ENCODE measurements around the gene SIN3B. TPM values are rescaled to one million over a fixed set of nuclear protein-coding genes. Genes with fewer than 3 reads are reported as not detected.

SIN3B gene
- total RNA-seq = 100 to 1,000 TPM in 3 of 5 experiments, 10 to 100 TPM in 2; 42.7 to 105 (median 102) TPM
- polyA plus RNA-seq = 1 to 10 TPM; 4.0 to 9.0 TPM
- 96.5 reads per million, percentile 84 among the genes with 10 or more reads in this experiment for total RNA-seq

- Mint-ChIP-seq H3K9me3 (peaks cover 0 to 3% (median 0%) of the 10 kb centered on the region in 11 donors), H3K27ac (peak within 1 kb of the TSS; percentile 56 to 95 (median 89)), H3K4me1 (peaks cover 16 to 54% (median 42%) of the 10 kb centered on the region in 7 donors), H3K36me3 (peaks cover 0 to 15% (median 12%) of the 10 kb centered on the region in 5 donors), H3K4me3 (peak within 1 kb of the TSS; percentile 77 to 90 (median 86)), H3K27me3 (peaks cover 11 to 27% (median 21%) of the 10 kb centered on the region in 5 donors)
- H3K27me3 ChIP-seq (ENCODE audit: control insufficient read depth in 2 of 2, insufficient read depth in 2 of 2, low read length in 2 of 2) = no peaks in the 10 kb centered on the region
- H3K4me3 ChIP-seq (ENCODE audit: low read length) = peak within 1 kb of the TSS; percentile 67
- H3K36me3 ChIP-seq (ENCODE audit: control insufficient read depth in 2 of 3, insufficient read depth in 3 of 3, low read length in 3 of 3) = peaks cover 0 to 35% (median 7%) of the 10 kb centered on the region in 3 experiments
- DNase-seq (peak; percentile 84 to 94 (median 89)), ATAC-seq (peak; percentile 97)
- peaks cover 8% of the 10 kb centered on the region in 2 donors for H3K4me1 ChIP-seq (ENCODE audit: control insufficient read depth in 2 of 2, insufficient read depth in 2 of 2, low read length in 2 of 2)
- intact Hi-C loops (cut with micrococcal nuclease) = loop anchor here in 1 of 2 donors (1.0 to 5.0 kb wide), 5 partner anchors 57 to 246 kb away; partner anchors contain the start of genes HAUS8, MED26 and MYO9B
- ChIA-PET POLR2A (interaction anchor here (0.7 to 1.1 kb wide), 2 partner anchors 296 to 566 kb away, joined by 3 read pairs; no protein-coding TSS in a partner anchor), CTCF (interaction anchor here (0.6 kb wide), 1 partner anchor 1018 kb away, joined by 3 read pairs; no protein-coding TSS in a partner anchor)
- H3K9me3 ChIP-seq (ENCODE audit: control insufficient read depth in 2 of 3, low read length in 3 of 3) = no peaks in the 10 kb centered on the region
- peak within 1 kb of the TSS; percentile 93 for H3K27ac ChIP-seq (ENCODE audit: low read depth, low read length)
Observed at GRCh38 chr19:16829010-16829821, at the start of gene SIN3B. Gene SIN3B (plus strand): TSS chr19:16829398. CDS start chr19:16829421, 23 bp downstream.

- ChIA-PET CTCF (interaction anchor here (1.6 kb wide), 1 partner anchor 273 kb away, joined by 7 read pairs; no protein-coding TSS in a partner anchor), POLR2A (interaction anchor here (0.6 kb wide), 1 partner anchor 92 kb away, joined by 3 read pairs; no protein-coding TSS in a partner anchor)
- no peak overlapping the region for H3K27ac ChIP-seq (ENCODE audit: low read depth, low read length)
- H3K9me3 ChIP-seq (ENCODE audit: control insufficient read depth in 2 of 3, low read length in 3 of 3) = no peaks in the 10 kb centered on the region
- H3K4me3 ChIP-seq (ENCODE audit: low read length) = no peak overlapping the region
- Mint-ChIP-seq H3K36me3 (no peaks in the 10 kb centered on the region), H3K4me1 (no peaks in the 10 kb centered on the region), H3K9me3 (peaks cover 0 to 2% (median 0%) of the 10 kb centered on the region in 11 donors), H3K4me3 (no peak overlapping the region), H3K27me3 (peaks cover 2 to 18% (median 6%) of the 10 kb centered on the region in 5 donors), H3K27ac (no peak overlapping the region)
- H3K36me3 ChIP-seq (ENCODE audit: control insufficient read depth in 2 of 3, insufficient read depth in 3 of 3, low read length in 3 of 3) = no peaks in the 10 kb centered on the region
- no peaks in the 10 kb centered on the region for H3K4me1 ChIP-seq (ENCODE audit: control insufficient read depth in 2 of 2, insufficient read depth in 2 of 2, low read length in 2 of 2)
- ATAC-seq = no peak
- no peak for DNase-seq
- intact Hi-C loops (cut with micrococcal nuclease) = loop anchor here (2.0 kb wide), 2 partner anchors 273 to 503 kb away; no protein-coding TSS in a partner anchor
- H3K27me3 ChIP-seq (ENCODE audit: control insufficient read depth in 2 of 2, insufficient read depth in 2 of 2, low read length in 2 of 2) = no peaks in the 10 kb centered on the region
Observed at GRCh38 chr19:16779539-16780163, 49.5 kb upstream of the SIN3B start.

GRCh38 chr19:16782719-16783118, 46.5 kb upstream of the SIN3B start:
- no peak overlapping the region for H3K4me3 ChIP-seq (ENCODE audit: low read length)
- Mint-ChIP-seq H3K4me1 (no peaks in the 10 kb centered on the region), H3K27ac (no peak overlapping the region), H3K27me3 (peaks cover 0 to 10% (median 2%) of the 10 kb centered on the region in 5 donors), H3K9me3 (peaks cover 0 to 4% (median 0%) of the 10 kb centered on the region in 11 donors), H3K36me3 (no peaks in the 10 kb centered on the region), H3K4me3 (no peak overlapping the region)
- ATAC-seq (no peak), DNase-seq (no peak)
- ChIA-PET POLR2A (no interaction called here), CTCF (interaction anchor here (0.8 kb wide), 1 partner anchor 11 kb away, joined by 3 read pairs; no protein-coding TSS in a partner anchor)
- no peaks in the 10 kb centered on the region for H3K36me3 ChIP-seq (ENCODE audit: control insufficient read depth in 2 of 3, insufficient read depth in 3 of 3, low read length in 3 of 3)
- no peak overlapping the region for H3K27ac ChIP-seq (ENCODE audit: low read depth, low read length)
- H3K4me1 ChIP-seq (ENCODE audit: control insufficient read depth in 2 of 2, insufficient read depth in 2 of 2, low read length in 2 of 2) = no peaks in the 10 kb centered on the region
- H3K27me3 ChIP-seq (ENCODE audit: control insufficient read depth in 2 of 2, insufficient read depth in 2 of 2, low read length in 2 of 2) = no peaks in the 10 kb centered on the region
- no peaks in the 10 kb centered on the region for H3K9me3 ChIP-seq (ENCODE audit: control insufficient read depth in 2 of 3, low read length in 3 of 3)
- intact Hi-C loops (cut with micrococcal nuclease) = no loop called here

GRCh38 chr19:16788479-16788878, 40.7 kb upstream of the SIN3B start:
- Histone ChIP-seq H3K4me1 (ENCODE audit: control insufficient read depth in 2 of 2, insufficient read depth in 2 of 2, low read length in 2 of 2) (no peaks in the 10 kb centered on the region), H3K27me3 (ENCODE audit: control insufficient read depth in 2 of 2, insufficient read depth in 2 of 2, low read length in 2 of 2) (no peaks in the 10 kb centered on the region), H3K9me3 (ENCODE audit: control insufficient read depth in 2 of 3, low read length in 3 of 3) (peaks cover 0 to 16% (median 0%) of the 10 kb centered on the region in 3 experiments), H3K36me3 (ENCODE audit: control insufficient read depth in 2 of 3, insufficient read depth in 3 of 3, low read length in 3 of 3) (no peaks in the 10 kb centered on the region), H3K4me3 (ENCODE audit: low read length) (no peak overlapping the region), H3K27ac (ENCODE audit: low read depth, low read length) (no peak overlapping the region)
- ChIA-PET POLR2A (no interaction called here), CTCF (no interaction called here)
- Mint-ChIP-seq H3K36me3 (peaks cover 0 to 12% (median 4%) of the 10 kb centered on the region in 5 donors), H3K4me3 (no peak overlapping the region), H3K27me3 (peaks cover 0 to 10% (median 0%) of the 10 kb centered on the region in 5 donors), H3K27ac (no peak overlapping the region), H3K4me1 (no peaks in the 10 kb centered on the region), H3K9me3 (peaks cover 0 to 35% (median 17%) of the 10 kb centered on the region in 11 donors)
- intact Hi-C loops (cut with micrococcal nuclease) = no loop called here
- DNase-seq = no peak
- ATAC-seq = no peak

GRCh38 chr19:16789238-16789637, 40.0 kb upstream of the SIN3B start:
- POLR2A ChIA-PET = no interaction called here
- H3K4me1 Mint-ChIP-seq = no peaks in the 10 kb centered on the region
- CTCF ChIA-PET = no interaction called here
- no peak overlapping the region for H3K4me3 Mint-ChIP-seq
- no peak for ATAC-seq
- Histone ChIP-seq H3K4me3 (ENCODE audit: low read length) (no peak overlapping the region), H3K36me3 (ENCODE audit: control insufficient read depth in 2 of 3, insufficient read depth in 3 of 3, low read length in 3 of 3) (no peaks in the 10 kb centered on the region), H3K4me1 (ENCODE audit: control insufficient read depth in 2 of 2, insufficient read depth in 2 of 2, low read length in 2 of 2) (no peaks in the 10 kb centered on the region), H3K27ac (ENCODE audit: low read depth, low read length) (no peak overlapping the region), H3K27me3 (ENCODE audit: control insufficient read depth in 2 of 2, insufficient read depth in 2 of 2, low read length in 2 of 2) (no peaks in the 10 kb centered on the region), H3K9me3 (ENCODE audit: control insufficient read depth in 2 of 3, low read length in 3 of 3) (peaks cover 0 to 16% (median 0%) of the 10 kb centered on the region in 3 experiments)
- peaks cover 0 to 3% (median 0%) of the 10 kb centered on the region in 5 donors for H3K27me3 Mint-ChIP-seq
- no peak overlapping the region for H3K27ac Mint-ChIP-seq
- no peak for DNase-seq
- intact Hi-C loops (cut with micrococcal nuclease) = no loop called here
- H3K9me3 Mint-ChIP-seq = peaks cover 0 to 35% (median 17%) of the 10 kb centered on the region in 11 donors
- H3K36me3 Mint-ChIP-seq = peaks cover 0 to 12% (median 4%) of the 10 kb centered on the region in 5 donors

GRCh38 chr19:16790051-16790450, 39.1 kb upstream of the SIN3B start:
- peaks cover 0 to 16% (median 0%) of the 10 kb centered on the region in 3 experiments for H3K9me3 ChIP-seq (ENCODE audit: control insufficient read depth in 2 of 3, low read length in 3 of 3)
- Mint-ChIP-seq H3K36me3 (peaks cover 0 to 12% (median 4%) of the 10 kb centered on the region in 5 donors), H3K9me3 (peaks cover 0 to 35% (median 17%) of the 10 kb centered on the region in 11 donors), H3K27me3 (no peaks in the 10 kb centered on the region), H3K4me3 (no peak overlapping the region), H3K4me1 (no peaks in the 10 kb centered on the region), H3K27ac (no peak overlapping the region)
- POLR2A ChIA-PET = no interaction called here
- H3K4me3 ChIP-seq (ENCODE audit: low read length) = no peak overlapping the region
- no peak overlapping the region for H3K27ac ChIP-seq (ENCODE audit: low read depth, low read length)
- CTCF ChIA-PET = no interaction called here
- H3K27me3 ChIP-seq (ENCODE audit: control insufficient read depth in 2 of 2, insufficient read depth in 2 of 2, low read length in 2 of 2) = no peaks in the 10 kb centered on the region
- H3K36me3 ChIP-seq (ENCODE audit: control insufficient read depth in 2 of 3, insufficient read depth in 3 of 3, low read length in 3 of 3) = no peaks in the 10 kb centered on the region
- ATAC-seq = no peak
- intact Hi-C loops (cut with micrococcal nuclease) = no loop called here
- DNase-seq = no peak
- H3K4me1 ChIP-seq (ENCODE audit: control insufficient read depth in 2 of 2, insufficient read depth in 2 of 2, low read length in 2 of 2) = no peaks in the 10 kb centered on the region

Data from naive thymus-derived CD4-positive, alpha-beta T cell (primary cell).